ENCODE data around the gene HMGCS1.
A peak's percentile ranks its signal among the peaks of the same experiment; 100 is the strongest.

The HMGCS1 gene

DNA sequence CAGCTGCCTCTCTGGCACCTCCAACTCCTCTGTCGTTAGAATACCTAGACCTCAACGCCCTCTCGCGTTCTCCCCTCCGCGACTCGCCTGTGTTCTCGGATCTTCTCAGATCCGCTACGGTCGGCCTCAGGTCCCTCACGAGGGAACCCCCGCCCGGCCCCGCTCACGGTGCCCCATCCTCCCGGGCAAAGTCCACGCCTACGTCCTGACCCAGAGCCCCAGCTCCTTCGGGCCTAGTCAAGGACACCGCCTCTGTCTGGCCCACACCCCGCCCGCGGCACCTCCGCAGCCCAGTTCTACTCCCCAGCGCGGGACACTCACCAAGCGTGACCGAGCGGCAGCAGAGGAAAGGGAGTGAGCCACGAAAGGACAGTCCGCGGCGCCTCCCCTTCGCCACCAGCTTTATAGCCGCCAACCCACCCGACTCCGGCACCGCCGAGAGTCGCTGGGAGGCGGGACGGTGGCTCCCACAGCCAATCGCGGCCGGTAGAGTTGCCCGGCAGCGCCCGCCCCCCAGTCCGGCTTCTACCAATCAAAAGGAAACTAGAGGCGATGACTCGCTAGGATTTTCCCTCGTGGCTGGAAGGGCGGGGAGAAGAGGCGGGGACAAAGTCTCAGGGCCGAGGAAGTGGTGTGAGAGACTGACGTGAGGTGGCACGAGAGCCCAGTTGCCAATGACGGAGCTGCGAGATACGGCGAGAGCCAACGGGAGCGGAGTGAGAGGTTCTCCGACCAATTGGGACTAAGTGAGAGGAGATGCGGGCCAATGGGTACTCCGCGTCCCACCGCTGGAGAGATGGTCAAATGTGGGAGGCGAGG, at the start of gene HMGCS1:
HMGCS1 (minus strand) TSS at position 378 of the 819 bp plus-strand sequence. CDS start 14,447 bp downstream, outside the sequence.
- peak; percentile 100 for DNase-seq (ENCODE audit: low read depth)
- H3K4me3 ChIP-seq (replicated peaks; ENCODE audit: low read depth, low read length): peak within 1 kb of the TSS; percentile 92
- TF ChIP-seq, protein P1, sequence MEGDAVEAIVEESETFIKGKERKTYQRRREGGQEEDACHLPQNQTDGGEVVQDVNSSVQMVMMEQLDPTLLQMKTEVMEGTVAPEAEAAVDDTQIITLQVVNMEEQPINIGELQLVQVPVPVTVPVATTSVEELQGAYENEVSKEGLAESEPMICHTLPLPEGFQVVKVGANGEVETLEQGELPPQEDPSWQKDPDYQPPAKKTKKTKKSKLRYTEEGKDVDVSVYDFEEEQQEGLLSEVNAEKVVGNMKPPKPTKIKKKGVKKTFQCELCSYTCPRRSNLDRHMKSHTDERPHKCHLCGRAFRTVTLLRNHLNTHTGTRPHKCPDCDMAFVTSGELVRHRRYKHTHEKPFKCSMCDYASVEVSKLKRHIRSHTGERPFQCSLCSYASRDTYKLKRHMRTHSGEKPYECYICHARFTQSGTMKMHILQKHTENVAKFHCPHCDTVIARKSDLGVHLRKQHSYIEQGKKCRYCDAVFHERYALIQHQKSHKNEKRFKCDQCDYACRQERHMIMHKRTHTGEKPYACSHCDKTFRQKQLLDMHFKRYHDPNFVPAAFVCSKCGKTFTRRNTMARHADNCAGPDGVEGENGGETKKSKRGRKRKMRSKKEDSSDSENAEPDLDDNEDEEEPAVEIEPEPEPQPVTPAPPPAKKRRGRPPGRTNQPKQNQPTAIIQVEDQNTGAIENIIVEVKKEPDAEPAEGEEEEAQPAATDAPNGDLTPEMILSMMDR (IDR thresholded peaks at IDR 0.05; ENCODE audit: low read length, missing control alignments): no peak

DNA sequence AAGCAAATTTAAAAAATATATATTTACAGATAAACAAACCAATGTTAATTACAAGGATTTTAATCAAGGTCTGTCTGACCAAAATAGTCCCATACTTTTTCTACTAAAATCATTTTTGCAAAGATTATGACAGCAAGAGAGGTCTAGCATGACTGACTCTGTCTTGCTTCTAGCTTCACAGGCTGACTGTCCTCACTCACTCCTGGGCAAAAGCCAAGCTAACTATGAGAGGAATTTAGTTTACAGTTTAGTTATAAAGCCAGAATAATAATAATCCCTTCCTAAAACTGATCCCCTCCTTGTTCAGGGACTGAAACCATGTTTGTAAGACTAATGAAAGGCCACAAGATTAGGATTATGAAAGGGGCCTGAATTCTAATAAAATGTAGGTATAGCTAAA, 45.5 kb upstream of the HMGCS1 start:
- H3K4me3 ChIP-seq (replicated peaks; ENCODE audit: low read depth, low read length): no peak overlapping the region
- TF ChIP-seq, protein P1 (IDR thresholded peaks at IDR 0.05; ENCODE audit: low read length, missing control alignments): no peak
- no peak for DNase-seq (ENCODE audit: low read depth)

DNA sequence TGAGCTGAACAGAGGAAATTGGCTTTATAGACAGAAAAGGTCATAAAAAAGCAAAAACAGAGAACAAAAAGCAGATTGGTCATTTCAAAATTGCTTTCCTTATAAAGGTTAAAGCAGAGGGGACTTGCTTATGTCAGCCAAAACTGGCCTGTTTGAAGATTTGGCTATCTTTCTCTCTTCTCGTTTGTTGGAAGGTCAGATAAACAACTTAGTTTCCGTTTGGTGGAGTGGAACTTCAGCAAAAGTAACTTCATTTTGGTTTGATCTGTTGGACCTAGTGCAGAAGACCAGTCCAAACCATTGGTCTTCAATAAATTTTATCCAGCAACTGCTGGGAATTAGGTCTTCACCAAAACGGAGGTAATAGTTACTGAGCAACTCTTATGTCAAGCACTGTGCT, 45.1 kb upstream of the HMGCS1 start:
- TF ChIP-seq, protein P1 (IDR thresholded peaks at IDR 0.05; ENCODE audit: low read length, missing control alignments): no peak
- H3K4me3 ChIP-seq (replicated peaks; ENCODE audit: low read depth, low read length): no peak overlapping the region
- no peak for DNase-seq (ENCODE audit: low read depth)

DNA sequence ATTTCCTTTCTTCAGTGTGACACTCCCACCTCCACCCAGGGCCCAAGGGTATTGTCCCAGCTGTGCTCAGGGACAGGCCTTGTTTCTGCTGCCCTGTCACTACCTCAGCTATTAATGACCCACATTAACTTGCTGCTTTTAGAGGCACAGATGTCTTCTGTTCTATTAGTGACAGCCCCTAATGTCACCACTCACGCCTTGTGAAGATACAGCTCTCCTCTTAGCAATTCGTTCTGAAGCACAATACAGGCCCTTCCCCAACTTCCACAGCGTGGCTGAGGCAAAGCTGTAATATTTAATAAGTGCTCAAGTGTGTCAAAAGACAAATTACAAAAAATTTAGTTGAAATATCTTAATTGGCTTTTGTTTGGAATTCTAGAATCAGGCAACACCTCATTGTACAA, 44.7 kb upstream of the HMGCS1 start:
- H3K4me3 ChIP-seq (replicated peaks; ENCODE audit: low read depth, low read length): no peak overlapping the region
- TF ChIP-seq, protein P1 (IDR thresholded peaks at IDR 0.05; ENCODE audit: low read length, missing control alignments): no peak
- DNase-seq (ENCODE audit: low read depth): no peak

DNA sequence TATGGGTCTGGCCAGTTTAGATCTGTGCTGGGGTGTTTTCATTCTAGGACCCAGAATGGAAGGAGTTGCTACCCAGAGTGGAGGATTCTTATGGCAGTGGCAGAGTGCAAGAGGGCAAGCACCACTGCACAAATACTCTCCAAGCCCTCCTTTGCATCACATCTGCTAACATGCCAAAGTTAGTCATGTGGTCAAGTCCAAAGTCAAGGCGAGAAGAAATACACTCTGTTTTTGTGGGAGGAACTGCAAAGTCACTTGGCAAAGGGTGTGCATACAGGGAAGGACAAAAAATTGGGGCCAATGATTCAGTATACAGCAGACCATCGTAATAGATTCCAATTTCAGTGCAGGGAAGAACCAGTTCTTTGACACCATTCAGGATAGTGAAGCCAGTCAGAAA, 43.9 kb upstream of the HMGCS1 start:
- TF ChIP-seq, protein P1 (IDR thresholded peaks at IDR 0.05; ENCODE audit: low read length, missing control alignments): no peak
- no peak overlapping the region for H3K4me3 ChIP-seq (replicated peaks; ENCODE audit: low read depth, low read length)
- DNase-seq (ENCODE audit: low read depth): no peak

DNA sequence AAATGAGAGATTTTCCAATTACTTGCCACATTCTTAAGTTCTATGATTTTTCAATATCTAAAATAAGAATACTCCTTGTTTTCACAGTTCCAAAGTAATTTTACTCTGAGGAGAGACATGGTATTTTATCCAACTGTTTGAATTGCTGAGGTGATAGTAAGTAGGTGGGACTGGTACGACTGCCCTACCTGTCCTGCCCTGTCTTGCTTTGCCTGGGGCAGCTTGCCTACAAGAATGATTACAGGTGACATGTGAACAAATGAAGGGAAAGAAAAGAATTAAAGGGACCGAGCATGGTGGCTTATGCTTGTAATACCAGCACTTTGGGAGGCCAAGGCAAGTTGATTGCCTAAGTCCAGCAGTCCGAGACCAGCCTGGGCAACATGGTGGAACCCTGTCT, 41.6 kb upstream of the HMGCS1 start:
- DNase-seq (ENCODE audit: low read depth): no peak
- no peak overlapping the region for H3K4me3 ChIP-seq (replicated peaks; ENCODE audit: low read depth, low read length)
- TF ChIP-seq, protein P1 (IDR thresholded peaks at IDR 0.05; ENCODE audit: low read length, missing control alignments): no peak

DNA sequence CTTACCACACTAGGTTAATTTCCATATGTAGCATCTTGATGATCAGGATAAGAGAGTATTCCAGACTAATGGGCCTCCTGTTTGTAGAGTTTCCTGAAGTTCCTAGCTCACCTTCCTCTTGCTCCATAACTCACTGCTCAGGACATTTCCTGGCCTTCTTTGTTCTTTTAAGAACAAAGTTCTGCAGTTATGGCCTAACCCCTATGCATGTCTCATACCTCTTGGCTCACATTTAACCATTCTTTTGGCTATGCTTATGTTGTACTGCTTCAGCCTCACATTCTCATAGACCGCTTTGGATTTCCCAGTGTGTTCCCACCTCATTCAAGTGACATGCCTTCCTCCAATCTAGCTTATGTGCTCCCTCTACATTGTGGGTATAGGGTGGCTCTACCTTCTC, 40.5 kb upstream of the HMGCS1 start:
- TF ChIP-seq, protein P1 (IDR thresholded peaks at IDR 0.05; ENCODE audit: low read length, missing control alignments): no peak
- H3K4me3 ChIP-seq (replicated peaks; ENCODE audit: low read depth, low read length): no peak overlapping the region
- no peak for DNase-seq (ENCODE audit: low read depth)

Data from fibroblast of pulmonary artery (primary cell).